ENCODE results near the gene MSI2. TPM values are rescaled to one million over a fixed set of nuclear protein-coding genes. Genes with fewer than 3 reads are reported as not detected.

The MSI2 gene
- polyA plus RNA-seq, 4 donors: 85.9 to 104 (median 97.5) TPM

- DNase-seq (ENCODE audit: low read depth in 4 of 4, low spot score in 2 of 4): no peak
Measured at GRCh38 chr17:57513569-57513968, 257.2 kb downstream of the MSI2 start.

- DNase-seq (ENCODE audit: low read depth in 4 of 4, low spot score in 2 of 4): no peak
Measured at GRCh38 chr17:57514614-57515013, 258.3 kb downstream of the MSI2 start.

- DNase-seq (ENCODE audit: low read depth in 4 of 4, low spot score in 2 of 4): no peak
Measured at GRCh38 chr17:57515662-57516211, 259.4 kb downstream of the MSI2 start.

GRCh38 chr17:57516290-57517230, 260.2 kb downstream of the MSI2 start:
- no peak for DNase-seq (ENCODE audit: low read depth in 4 of 4, low spot score in 2 of 4)

- DNase-seq (ENCODE audit: low read depth in 4 of 4, low spot score in 2 of 4): no peak
Measured at GRCh38 chr17:57517273-57517631, 260.9 kb downstream of the MSI2 start.

- no peak for DNase-seq (ENCODE audit: low read depth in 4 of 4, low spot score in 2 of 4)
Measured at GRCh38 chr17:57517632-57518456, 261.5 kb downstream of the MSI2 start.

GRCh38 chr17:57518587-57519581, 262.6 kb downstream of the MSI2 start:
- no peak for DNase-seq (ENCODE audit: low read depth in 4 of 4, low spot score in 2 of 4)

- no peak for DNase-seq (ENCODE audit: low read depth in 4 of 4, low spot score in 2 of 4)
Measured at GRCh38 chr17:57519800-57520199, 263.5 kb downstream of the MSI2 start.

- DNase-seq (ENCODE audit: low read depth in 4 of 4, low spot score in 2 of 4): no peak
Measured at GRCh38 chr17:57521606-57522005, 265.3 kb downstream of the MSI2 start.

GRCh38 chr17:57522042-57523005, 266.0 kb downstream of the MSI2 start:
- DNase-seq (ENCODE audit: low read depth in 4 of 4, low spot score in 2 of 4): no peak

GRCh38 chr17:57523926-57524632, 267.8 kb downstream of the MSI2 start:
- DNase-seq (ENCODE audit: low read depth in 4 of 4, low spot score in 2 of 4): no peak

GRCh38 chr17:57524839-57525568, 268.7 kb downstream of the MSI2 start:
- no peak for DNase-seq (ENCODE audit: low read depth in 4 of 4, low spot score in 2 of 4)

GRCh38 chr17:57527221-57528057, 271.1 kb downstream of the MSI2 start:
- DNase-seq (ENCODE audit: low read depth in 4 of 4, low spot score in 2 of 4): no peak

- peak in 1 of 4 donors; percentile 75 for DNase-seq (ENCODE audit: low read depth in 4 of 4, low spot score in 2 of 4)
Measured at GRCh38 chr17:57528058-57528451, 271.7 kb downstream of the MSI2 start.

- DNase-seq (ENCODE audit: low read depth in 4 of 4, low spot score in 2 of 4): no peak
Measured at GRCh38 chr17:57530026-57530425, 273.7 kb downstream of the MSI2 start.

GRCh38 chr17:57530508-57530907, 274.2 kb downstream of the MSI2 start:
- DNase-seq (ENCODE audit: low read depth in 4 of 4, low spot score in 2 of 4): no peak

- no peak for DNase-seq (ENCODE audit: low read depth in 4 of 4, low spot score in 2 of 4)
Measured at GRCh38 chr17:57531078-57531477, 274.8 kb downstream of the MSI2 start.

All from left renal cortex interstitium (tissue), 4 donors.